Measurements from ENCODE around the gene INPP5D.
"Not testable (repeated sequence)": the region's sequence is repeated elsewhere in the genome, so short reads cannot be mapped to it uniquely, and the experiment has no call there.

- not testable (repeated sequence) for TF ChIP-seq CTCF, JUND (IDR thresholded peaks at IDR 0.05)
Measured at GRCh38 chr2:233065200-233065589, 5.1 kb downstream of the INPP5D start.
